Neural crest cell (in vitro differentiated cells): ENCODE measurements around the gene ZIC1. TPM values are rescaled to one million over a fixed set of nuclear protein-coding genes. Genes with fewer than 3 reads are reported as not detected.
A peak's percentile ranks its signal among the peaks of the same experiment; 100 is the strongest.

Source experiments
- DNase-seq: peaks from one replicate; pipeline ENCODE4 v3.0.0; 2021; ENCODE audit warnings: low read depth, mixed read lengths, low spot score
- H3K27ac Mint-ChIP-seq: one replicate; pipeline ENCODE4 v1.8.0; 2021; ENCODE audit warnings: mild to moderate bottlenecking, mixed read lengths; ENCODE audit not compliant: unreplicated experiment
- H3K27me3 Mint-ChIP-seq: 2 replicates; pipeline ENCODE4 v1.8.0; 2021; ENCODE audit warnings: low read depth, mild to moderate bottlenecking, mixed read lengths
- H3K36me3 Mint-ChIP-seq: 2 replicates; pipeline ENCODE4 v1.8.0; 2021; ENCODE audit warnings: low read depth, mild to moderate bottlenecking, mixed read lengths
- H3K4me1 Mint-ChIP-seq: 2 replicates; pipeline ENCODE4 v1.8.0; 2021; ENCODE audit warnings: mixed read lengths
- H3K4me3 Mint-ChIP-seq: one replicate; pipeline ENCODE4 v1.8.0; 2021; ENCODE audit warnings: mild to moderate bottlenecking, mixed read lengths
- H3K9me3 Mint-ChIP-seq: 2 replicates; pipeline ENCODE4 v1.8.0; 2021; ENCODE audit warnings: mixed read lengths
- total RNA-seq: library from RNA; stranded (reverse); gene quantifications from 2 replicates; pipeline ENCODE4 v1.2.1, GENCODE V29; 2021
- TF ChIP-seq, protein P1 (sequence below): fragments of 200-600 bp; sonication (generic); conservative IDR thresholded peaks from 2 replicates; pipeline ENCODE4 v1.5.0; 2021; ENCODE audit warnings: antibody characterized with exemption, mild to moderate bottlenecking

ZIC1 gene
- total RNA-seq, 1 donor from 2014 or later: 54.3 TPM

DNA sequence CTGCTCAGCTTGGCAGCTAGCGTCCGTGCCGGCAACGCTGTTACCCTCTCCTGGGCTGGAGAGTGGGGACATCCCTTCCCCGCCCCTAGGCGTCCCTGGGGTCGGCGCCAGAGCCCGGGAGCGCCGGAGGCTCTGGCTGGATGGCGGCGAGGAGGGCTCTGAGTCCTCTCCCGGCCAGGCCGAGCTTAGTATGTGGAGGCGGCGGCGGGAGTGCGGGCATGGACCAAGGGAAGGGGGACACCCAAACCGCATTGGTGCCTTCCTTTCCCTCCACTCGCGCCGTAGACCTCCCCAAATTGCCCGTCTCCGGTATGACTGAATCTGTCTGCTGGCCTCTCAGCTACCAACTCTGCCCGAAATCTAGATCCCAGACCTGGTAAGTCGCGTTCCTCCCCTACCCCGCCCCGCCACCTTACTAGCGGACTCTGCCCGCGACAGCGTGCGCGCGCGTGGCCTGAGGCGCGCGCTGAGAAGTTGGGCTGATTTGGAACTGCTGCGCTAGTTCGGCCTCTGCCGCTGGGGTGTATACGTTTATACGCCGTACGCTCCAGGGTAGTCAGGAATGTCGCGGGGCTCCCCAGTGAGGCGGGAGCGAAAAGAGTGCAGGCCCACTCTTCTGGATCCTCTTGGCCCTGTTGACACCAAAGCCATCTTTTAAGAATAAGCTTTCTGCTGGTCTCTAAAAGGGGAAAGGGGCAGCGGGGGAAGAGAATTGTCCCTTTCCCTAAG lies 12.2 kb downstream of the ZIC1 start:
- H3K27ac Mint-ChIP-seq: no peak overlapping the region

DNA sequence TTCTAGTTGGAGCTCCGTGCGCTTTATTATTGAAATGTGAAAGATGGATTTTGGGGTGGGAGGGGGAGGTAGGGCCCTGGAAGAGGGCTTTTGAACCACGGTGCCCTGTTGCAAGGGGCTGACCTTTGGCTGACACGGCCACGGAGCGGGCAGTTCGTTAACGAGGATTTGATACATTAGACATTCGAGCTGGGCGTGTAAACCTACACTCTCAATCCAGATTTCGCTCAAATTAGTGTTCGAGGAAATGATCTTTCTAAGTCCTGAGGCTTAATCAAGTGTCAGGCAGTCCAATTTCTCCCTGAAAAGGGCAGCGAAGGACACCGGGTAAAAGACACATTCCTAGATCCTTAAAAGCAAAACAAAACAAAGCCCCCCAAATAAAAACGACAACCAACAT lies 13.0 kb downstream of the ZIC1 start:
- TF ChIP-seq, protein P1, sequence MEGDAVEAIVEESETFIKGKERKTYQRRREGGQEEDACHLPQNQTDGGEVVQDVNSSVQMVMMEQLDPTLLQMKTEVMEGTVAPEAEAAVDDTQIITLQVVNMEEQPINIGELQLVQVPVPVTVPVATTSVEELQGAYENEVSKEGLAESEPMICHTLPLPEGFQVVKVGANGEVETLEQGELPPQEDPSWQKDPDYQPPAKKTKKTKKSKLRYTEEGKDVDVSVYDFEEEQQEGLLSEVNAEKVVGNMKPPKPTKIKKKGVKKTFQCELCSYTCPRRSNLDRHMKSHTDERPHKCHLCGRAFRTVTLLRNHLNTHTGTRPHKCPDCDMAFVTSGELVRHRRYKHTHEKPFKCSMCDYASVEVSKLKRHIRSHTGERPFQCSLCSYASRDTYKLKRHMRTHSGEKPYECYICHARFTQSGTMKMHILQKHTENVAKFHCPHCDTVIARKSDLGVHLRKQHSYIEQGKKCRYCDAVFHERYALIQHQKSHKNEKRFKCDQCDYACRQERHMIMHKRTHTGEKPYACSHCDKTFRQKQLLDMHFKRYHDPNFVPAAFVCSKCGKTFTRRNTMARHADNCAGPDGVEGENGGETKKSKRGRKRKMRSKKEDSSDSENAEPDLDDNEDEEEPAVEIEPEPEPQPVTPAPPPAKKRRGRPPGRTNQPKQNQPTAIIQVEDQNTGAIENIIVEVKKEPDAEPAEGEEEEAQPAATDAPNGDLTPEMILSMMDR: no peak
- no peak overlapping the region for H3K27ac Mint-ChIP-seq
- H3K4me3 Mint-ChIP-seq: peak overlapping the region; percentile 85
- DNase-seq: no peak
- no peaks in the 10 kb centered on the region for H3K36me3 Mint-ChIP-seq
- peaks cover 96% of the 10 kb centered on the region for H3K27me3 Mint-ChIP-seq
- peaks cover 44% of the 10 kb centered on the region for H3K4me1 Mint-ChIP-seq
- no peaks in the 10 kb centered on the region for H3K9me3 Mint-ChIP-seq

More for the DNA sequence above, 12.2 kb downstream of the ZIC1 start:
- H3K9me3 Mint-ChIP-seq: no peaks in the 10 kb centered on the region
- H3K4me1 Mint-ChIP-seq: peaks cover 44% of the 10 kb centered on the region
- peak overlapping the region; percentile 85 for H3K4me3 Mint-ChIP-seq
- H3K36me3 Mint-ChIP-seq: no peaks in the 10 kb centered on the region
- TF ChIP-seq, protein P1: no peak
- DNase-seq: no peak
- H3K27me3 Mint-ChIP-seq: peaks cover 98% of the 10 kb centered on the region

DNA sequence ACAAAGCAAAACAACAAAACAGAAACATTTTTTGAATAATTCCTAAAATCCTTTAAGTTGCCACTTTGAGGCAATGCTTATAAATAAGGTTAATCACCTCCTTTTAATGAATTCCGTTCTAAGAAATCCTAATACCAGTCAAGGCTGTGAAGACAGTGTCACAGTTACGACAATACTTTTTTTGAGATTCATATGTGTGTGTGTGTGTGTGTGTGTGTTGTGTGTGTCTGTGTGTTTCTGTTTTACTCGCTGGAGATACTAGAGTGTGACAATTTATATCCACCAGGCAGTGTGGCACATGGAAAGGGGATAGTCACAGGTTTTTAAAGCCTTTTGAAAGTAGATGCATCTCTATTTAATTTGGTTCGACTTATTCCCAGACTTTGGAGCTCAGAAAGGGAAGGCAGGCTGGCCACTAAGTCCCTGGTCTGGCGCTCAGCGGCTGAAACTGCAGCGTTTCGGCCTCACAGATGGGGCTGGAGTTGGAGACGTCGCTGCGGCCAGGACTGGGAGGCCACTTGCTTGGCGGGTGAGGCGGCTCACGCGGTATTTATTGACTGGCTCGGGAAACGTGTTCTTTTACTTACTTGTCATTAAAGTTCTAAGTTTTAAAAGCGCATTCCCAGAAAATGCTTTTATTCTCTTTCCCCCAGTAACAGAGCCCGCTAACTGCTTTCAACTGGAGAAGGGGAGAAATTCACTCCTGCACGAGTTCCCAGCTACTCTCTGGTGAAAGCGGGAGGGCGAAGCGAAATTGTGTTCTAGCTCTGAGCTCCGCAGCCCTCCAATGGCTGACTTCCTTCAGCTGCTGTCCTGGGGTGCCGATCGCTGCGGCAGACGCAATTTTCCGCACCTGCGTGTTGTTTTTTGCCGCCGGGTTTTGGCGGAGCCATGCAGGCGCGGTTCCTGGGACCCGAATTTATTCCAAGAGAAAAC lies 13.7 kb downstream of the ZIC1 start:
- no peaks in the 10 kb centered on the region for H3K36me3 Mint-ChIP-seq
- peaks cover 96% of the 10 kb centered on the region for H3K27me3 Mint-ChIP-seq
- TF ChIP-seq, protein P1: no peak
- H3K27ac Mint-ChIP-seq: no peak overlapping the region
- H3K4me3 Mint-ChIP-seq: peak overlapping the region; percentile 85
- H3K4me1 Mint-ChIP-seq: peaks cover 44% of the 10 kb centered on the region
- DNase-seq: no peak
- no peaks in the 10 kb centered on the region for H3K9me3 Mint-ChIP-seq

DNA sequence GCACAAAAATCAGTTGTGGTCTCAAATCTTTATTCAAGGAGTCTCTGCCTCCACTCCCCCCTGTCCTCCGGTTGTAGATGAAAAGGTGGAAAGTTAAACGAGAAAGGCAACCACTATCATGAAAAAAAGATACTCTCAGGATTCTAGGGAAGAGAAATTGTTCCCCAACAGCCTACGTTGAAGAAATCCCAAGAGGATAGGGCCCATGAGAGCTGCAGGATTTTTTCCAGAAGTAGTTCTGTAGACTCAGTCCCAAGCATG lies 14.3 kb downstream of the ZIC1 start:
- H3K4me3 Mint-ChIP-seq: peak overlapping the region; percentile 85
- no peak for DNase-seq
- peaks cover 96% of the 10 kb centered on the region for H3K27me3 Mint-ChIP-seq
- H3K27ac Mint-ChIP-seq: no peak overlapping the region
- TF ChIP-seq, protein P1: no peak
- H3K36me3 Mint-ChIP-seq: no peaks in the 10 kb centered on the region
- H3K4me1 Mint-ChIP-seq: peaks cover 41% of the 10 kb centered on the region
- H3K9me3 Mint-ChIP-seq: no peaks in the 10 kb centered on the region

DNA sequence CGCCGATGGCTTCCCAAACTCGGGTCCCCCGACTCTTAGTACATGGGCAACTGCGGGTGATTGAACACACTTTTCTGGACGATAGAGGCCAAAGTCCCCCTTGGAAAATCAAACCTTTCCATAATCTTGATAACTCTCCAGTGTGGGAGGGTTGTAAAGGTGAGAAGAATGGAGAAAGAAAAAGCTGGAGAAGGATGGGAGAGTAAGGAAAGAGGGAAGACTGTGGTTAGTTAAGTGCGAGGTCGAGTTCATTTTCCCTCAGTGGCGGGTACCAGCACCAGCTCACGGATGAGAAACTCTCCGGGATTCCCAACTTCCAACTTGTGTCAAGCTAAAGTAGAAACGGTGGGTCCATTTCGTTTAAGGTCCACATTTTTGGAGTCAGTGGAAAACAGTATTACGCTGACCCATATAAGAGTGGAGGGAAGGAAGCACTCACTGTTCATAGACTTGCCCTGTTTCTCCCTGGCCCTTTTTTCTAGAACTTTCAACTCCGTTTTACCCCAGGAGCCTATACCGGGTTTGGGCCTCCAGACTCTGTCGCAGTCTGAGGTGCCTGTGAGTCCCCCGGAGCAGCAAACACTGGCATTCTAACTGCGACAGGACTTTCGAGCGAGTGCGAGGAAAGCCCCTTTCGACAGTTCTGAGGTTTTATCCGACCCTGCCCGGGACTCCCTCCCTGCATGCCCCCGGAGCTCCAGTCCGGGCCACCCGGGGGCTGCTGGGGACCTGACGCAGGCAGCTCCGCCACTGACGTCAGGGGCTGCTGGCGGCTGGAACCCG lies 14.8 kb downstream of the ZIC1 start:
- Mint-ChIP-seq H3K9me3 (no peaks in the 10 kb centered on the region), H3K27ac (no peak overlapping the region), H3K4me1 (peaks cover 36% of the 10 kb centered on the region), H3K4me3 (peak overlapping the region; percentile 85), H3K27me3 (peaks cover 96% of the 10 kb centered on the region), H3K36me3 (no peaks in the 10 kb centered on the region)
- TF ChIP-seq, protein P1: no peak
- DNase-seq: no peak
